ENCODE data around the gene POU2F1.

DNA sequence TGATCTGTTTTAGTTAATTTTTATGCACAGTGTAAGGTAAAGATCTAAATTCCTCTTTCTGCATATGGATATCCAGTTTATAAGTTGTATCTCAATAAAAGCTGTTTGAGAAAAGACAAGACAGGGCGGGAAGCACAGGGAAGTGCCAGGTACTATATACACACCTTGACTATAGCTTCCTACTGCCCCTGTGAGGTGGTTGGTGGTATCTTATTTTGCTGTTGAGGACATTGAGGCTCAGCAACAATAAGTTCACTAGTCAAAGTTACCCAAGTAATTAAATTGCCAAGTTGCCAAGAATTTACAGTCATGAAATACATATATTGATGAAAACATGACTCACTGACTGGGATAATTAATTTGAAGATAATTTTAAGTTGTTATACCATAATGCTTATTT lies 188.5 kb downstream of the POU2F1 start:
- TF ChIP-seq, protein P1, sequence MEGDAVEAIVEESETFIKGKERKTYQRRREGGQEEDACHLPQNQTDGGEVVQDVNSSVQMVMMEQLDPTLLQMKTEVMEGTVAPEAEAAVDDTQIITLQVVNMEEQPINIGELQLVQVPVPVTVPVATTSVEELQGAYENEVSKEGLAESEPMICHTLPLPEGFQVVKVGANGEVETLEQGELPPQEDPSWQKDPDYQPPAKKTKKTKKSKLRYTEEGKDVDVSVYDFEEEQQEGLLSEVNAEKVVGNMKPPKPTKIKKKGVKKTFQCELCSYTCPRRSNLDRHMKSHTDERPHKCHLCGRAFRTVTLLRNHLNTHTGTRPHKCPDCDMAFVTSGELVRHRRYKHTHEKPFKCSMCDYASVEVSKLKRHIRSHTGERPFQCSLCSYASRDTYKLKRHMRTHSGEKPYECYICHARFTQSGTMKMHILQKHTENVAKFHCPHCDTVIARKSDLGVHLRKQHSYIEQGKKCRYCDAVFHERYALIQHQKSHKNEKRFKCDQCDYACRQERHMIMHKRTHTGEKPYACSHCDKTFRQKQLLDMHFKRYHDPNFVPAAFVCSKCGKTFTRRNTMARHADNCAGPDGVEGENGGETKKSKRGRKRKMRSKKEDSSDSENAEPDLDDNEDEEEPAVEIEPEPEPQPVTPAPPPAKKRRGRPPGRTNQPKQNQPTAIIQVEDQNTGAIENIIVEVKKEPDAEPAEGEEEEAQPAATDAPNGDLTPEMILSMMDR (IDR thresholded peaks at IDR 0.05; ENCODE audit: extremely low read depth in 1 of 2, insufficient read depth in 1 of 2, low read depth in 1 of 2, low read length in 2 of 2): no peak
- TF ChIP-seq MAX (IDR thresholded peaks at IDR 0.05; ENCODE audit: insufficient read depth, insufficient read length): no peak
- TF ChIP-seq JUN (IDR thresholded peaks at IDR 0.05; ENCODE audit: borderline replicate concordance, insufficient read depth, insufficient read length, low read depth): no peak
- TF ChIP-seq POLR2AphosphoS5 (IDR thresholded peaks at IDR 0.05; ENCODE audit: insufficient read depth, low read depth, low read length): no peak
- no peak for TF ChIP-seq POLR2A (IDR thresholded peaks at IDR 0.05; ENCODE audit: low read depth, low read length)
